WI38 (cell line): ENCODE data around the gene SPAG9.

ENCODE experiments used
- H3K4me3 ChIP-seq: 2 replicates; pipeline ENCODE4 v1.5.1; 2011; ENCODE audit warnings: low read depth, mild to moderate bottlenecking, control low read depth, low read length
- CTCF ChIP-seq: IDR thresholded peaks from 2 replicates; pipeline ENCODE4 v1.5.1; 2012; ENCODE audit warnings: low read depth, mild to moderate bottlenecking, control low read depth, low read length

Gene SPAG9

GRCh38 chr17:51079049-51079448 lies 41.6 kb downstream of the SPAG9 start:
- TF ChIP-seq CTCF = no peak
- no peak overlapping the region for H3K4me3 ChIP-seq

GRCh38 chr17:51078009-51078592 lies 42.6 kb downstream of the SPAG9 start:
- TF ChIP-seq CTCF = no peak
- H3K4me3 ChIP-seq = no peak overlapping the region

DNA sequence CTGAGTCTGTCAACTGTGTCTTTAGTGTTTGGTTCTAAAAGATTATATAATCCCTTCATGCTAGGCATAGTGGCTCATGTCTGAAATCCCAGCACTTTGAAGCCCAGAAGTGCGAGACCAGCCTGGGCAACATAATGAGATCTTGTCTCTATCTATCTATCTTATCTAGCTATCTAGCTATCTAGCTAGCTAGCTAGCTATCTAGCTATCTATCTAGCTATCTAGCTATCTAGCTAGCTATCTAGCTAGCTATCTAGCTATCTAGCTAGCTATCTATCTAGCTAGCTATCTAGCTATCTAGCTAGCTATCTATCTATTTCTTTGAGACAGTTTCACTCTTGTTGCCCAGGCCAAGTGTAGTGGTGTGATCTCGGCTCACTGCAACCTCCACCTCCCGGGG lies 43.8 kb downstream of the SPAG9 start:
- no peak for TF ChIP-seq CTCF
- no peak overlapping the region for H3K4me3 ChIP-seq

- H3K4me3 ChIP-seq = no peak overlapping the region
- TF ChIP-seq CTCF = no peak
Measured at GRCh38 chr17:51071556-51071955, 49.1 kb downstream of the SPAG9 start.

GRCh38 chr17:51065466-51065865 lies 55.2 kb downstream of the SPAG9 start:
- no peak for TF ChIP-seq CTCF

DNA sequence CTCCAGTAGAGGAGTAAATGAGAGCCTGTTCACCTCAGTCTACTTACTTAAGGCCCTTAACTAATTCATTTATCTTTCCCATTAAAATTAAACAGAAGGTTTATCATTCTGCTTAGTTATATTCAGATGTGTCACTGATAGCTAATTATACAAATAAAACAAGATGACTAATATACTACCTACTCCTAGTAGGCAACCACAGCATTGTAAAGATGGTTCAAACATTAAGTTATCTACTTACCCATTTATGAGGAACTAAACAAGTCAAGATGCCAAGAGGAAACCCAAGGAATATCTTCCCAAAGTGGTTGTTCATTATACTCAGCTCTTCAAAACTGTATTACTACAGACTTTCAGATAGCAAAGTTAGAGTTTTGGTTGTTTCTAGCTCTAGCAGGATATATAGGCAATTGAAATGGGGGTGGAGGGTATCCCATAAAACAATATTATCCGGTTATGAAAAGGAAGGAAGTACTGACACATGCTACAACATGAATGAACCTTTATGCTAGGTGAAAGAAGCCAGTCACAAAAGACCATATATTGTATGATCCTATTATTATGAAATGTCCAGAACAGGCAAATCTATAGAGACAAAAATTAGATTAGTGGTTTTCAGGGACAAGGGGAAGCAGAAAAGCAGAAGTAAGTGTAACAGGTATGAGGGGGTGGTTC lies 56.5 kb downstream of the SPAG9 start:
- no peak overlapping the region for H3K4me3 ChIP-seq
- no peak for TF ChIP-seq CTCF

More at GRCh38 chr17:51065466-51065865, 55.2 kb downstream of the SPAG9 start:
- no peak overlapping the region for H3K4me3 ChIP-seq

DNA sequence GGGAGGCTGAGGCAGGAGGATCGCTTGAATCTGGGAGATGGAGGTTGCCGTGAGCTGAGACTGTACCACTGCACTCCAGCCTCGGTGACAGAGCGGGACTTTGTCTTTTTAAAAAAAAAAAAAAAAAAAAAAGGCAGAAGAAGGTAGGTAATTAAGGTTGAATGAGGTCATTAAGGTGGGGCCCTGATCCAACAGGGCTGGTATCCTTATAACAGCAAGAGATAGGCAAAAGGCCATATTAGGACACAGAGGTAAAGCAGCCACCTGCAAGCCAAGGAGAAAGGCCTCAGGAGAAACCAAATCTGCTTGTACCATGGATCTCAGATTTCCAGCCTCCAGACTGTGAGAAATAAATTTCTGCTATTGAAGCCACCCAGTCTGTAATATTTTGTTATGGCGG lies 60.3 kb downstream of the SPAG9 start:
- no peak for TF ChIP-seq CTCF
- H3K4me3 ChIP-seq = no peak overlapping the region
